Lung (tissue), 12 donors: ENCODE results near the gene DOK6. TPM values are rescaled to one million over a fixed set of nuclear protein-coding genes. Genes with fewer than 3 reads are reported as not detected.

Experiments used
- ATAC-seq: fragments of 200-7000 bp; cut with Tn5 transposase; one replicate; pipeline ENCODE4 v1.9.1; 2020; ENCODE audit warnings: moderate number of reproducible peaks; ENCODE audit not compliant: insufficient read depth, low FRiP score
- DNase-seq, 3 donors: peaks; one replicate each; pipeline ENCODE4 v3.0.0-alpha.2; 2013 to 2017
- H3K27ac ChIP-seq, 2 donors: one replicate each; pipeline ENCODE4 v1.5.1; 2013; ENCODE audit warnings: mild to moderate bottlenecking in 2 of 2, moderate library complexity in 2 of 2, control low read depth in 1 of 2, inconsistent platforms in 1 of 2, low read depth in 1 of 2, low read length in 1 of 2
- H3K27me3 ChIP-seq, 3 donors: one replicate each; pipeline ENCODE4 v1.5.1; 2013; ENCODE audit warnings: low read length in 2 of 3; ENCODE audit not compliant: control insufficient read depth in 3 of 3, insufficient read depth in 3 of 3
- H3K36me3 ChIP-seq, 4 donors: one replicate each; pipeline ENCODE4 v1.5.1; 2013; ENCODE audit warnings: low read length in 4 of 4, mild to moderate bottlenecking in 1 of 4, moderate library complexity in 1 of 4; ENCODE audit not compliant: control insufficient read depth in 4 of 4, insufficient read depth in 4 of 4
- H3K4me1 ChIP-seq, 5 donors: one replicate each; pipeline ENCODE4 v1.5.1; 2013; ENCODE audit warnings: low read length in 5 of 5, mild to moderate bottlenecking in 2 of 5, moderate library complexity in 1 of 5; ENCODE audit not compliant: control insufficient read depth in 5 of 5, insufficient read depth in 5 of 5
- H3K4me3 ChIP-seq: one replicate; pipeline ENCODE4 v1.5.1; 2013; ENCODE audit warnings: mild to moderate bottlenecking, control low read depth, moderate library complexity
- H3K9ac ChIP-seq, 2 donors: one replicate each; pipeline ENCODE4 v1.5.1; 2013; ENCODE audit warnings: low read length in 2 of 2, control low read depth in 1 of 2; ENCODE audit not compliant: insufficient read depth in 1 of 2
- H3K9me3 ChIP-seq, 4 donors: one replicate each; pipeline ENCODE4 v1.5.1; 2013; ENCODE audit warnings: low read length in 3 of 4, mild to moderate bottlenecking in 1 of 4, moderate library complexity in 1 of 4; ENCODE audit not compliant: control insufficient read depth in 4 of 4, insufficient read depth in 3 of 4
- WGBS, 2 donors: extraction: QIAGEN DNeasy Blood & Tissue Kit; methylation state at CpG; one replicate each; pipeline ENCODE4 v1.1.7; 2013; 5-methylcytosine and 5-hydroxymethylcytosine counted together
- polyA plus RNA-seq, 2 donors: library from polyadenylated mRNA; stranded (reverse); fragments of 200-250 nt; gene quantifications; one replicate each; pipeline ENCODE4 v1.2.1, GENCODE V29; 2013
- total RNA-seq, 2 donors: library from RNA; depleted of rRNA in 1 of 2; stranded (reverse); fragments of >200 nt in 1 of 2; gene quantifications; one replicate each; pipeline ENCODE4 v1.2.1, GENCODE V29; 2014 to 2021
- TF ChIP-seq, protein P1 (sequence below): IDR thresholded peaks from 2 replicates; pipeline ENCODE4 v1.5.1; 2012; ENCODE audit warnings: mild to moderate bottlenecking; ENCODE audit errors: control extremely low read depth, extremely low read depth
- donor health status: control.
- donor health status: control.
- donor health status: Bipolar disorder and iron deficiency.
- donor health status: healthy.
- donor health status: DM: yes; HTN: yes; CAD: no.

DOK6 gene
- total and polyA plus RNA-seq, 4 donors, result 0.61 to 21.3 (median 2.7) TPM

- Histone ChIP-seq H3K27me3 (no peaks in the 10 kb centered on the region), H3K9ac (no peak overlapping the region), H3K9me3 (peaks cover 0 to 2% (median 0%) of the 10 kb centered on the region in 4 donors), H3K36me3 (no peaks in the 10 kb centered on the region), H3K4me3 (no peak overlapping the region), H3K4me1 (peaks cover 0 to 30% (median 0%) of the 10 kb centered on the region in 5 donors), H3K27ac (no peak overlapping the region)
- WGBS, 2 donors, result 85 to 90% methylated on average over 6 of the region's 6 CpGs
- no peak for DNase-seq
- ATAC-seq, result no peak
- TF ChIP-seq, protein P1, sequence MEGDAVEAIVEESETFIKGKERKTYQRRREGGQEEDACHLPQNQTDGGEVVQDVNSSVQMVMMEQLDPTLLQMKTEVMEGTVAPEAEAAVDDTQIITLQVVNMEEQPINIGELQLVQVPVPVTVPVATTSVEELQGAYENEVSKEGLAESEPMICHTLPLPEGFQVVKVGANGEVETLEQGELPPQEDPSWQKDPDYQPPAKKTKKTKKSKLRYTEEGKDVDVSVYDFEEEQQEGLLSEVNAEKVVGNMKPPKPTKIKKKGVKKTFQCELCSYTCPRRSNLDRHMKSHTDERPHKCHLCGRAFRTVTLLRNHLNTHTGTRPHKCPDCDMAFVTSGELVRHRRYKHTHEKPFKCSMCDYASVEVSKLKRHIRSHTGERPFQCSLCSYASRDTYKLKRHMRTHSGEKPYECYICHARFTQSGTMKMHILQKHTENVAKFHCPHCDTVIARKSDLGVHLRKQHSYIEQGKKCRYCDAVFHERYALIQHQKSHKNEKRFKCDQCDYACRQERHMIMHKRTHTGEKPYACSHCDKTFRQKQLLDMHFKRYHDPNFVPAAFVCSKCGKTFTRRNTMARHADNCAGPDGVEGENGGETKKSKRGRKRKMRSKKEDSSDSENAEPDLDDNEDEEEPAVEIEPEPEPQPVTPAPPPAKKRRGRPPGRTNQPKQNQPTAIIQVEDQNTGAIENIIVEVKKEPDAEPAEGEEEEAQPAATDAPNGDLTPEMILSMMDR, result no peak
Observed at GRCh38 chr18:69755856-69756496, 355.3 kb downstream of the DOK6 start.

GRCh38 chr18:69757733-69758132 lies 357.0 kb downstream of the DOK6 start:
- Histone ChIP-seq H3K9me3 (peaks cover 0 to under 1% (median 0%) of the 10 kb centered on the region in 4 donors), H3K4me3 (no peak overlapping the region), H3K27ac (no peak overlapping the region), H3K9ac (no peak overlapping the region), H3K4me1 (peaks cover 0 to 24% (median 0%) of the 10 kb centered on the region in 5 donors), H3K27me3 (no peaks in the 10 kb centered on the region), H3K36me3 (no peaks in the 10 kb centered on the region)
- TF ChIP-seq, protein P1, result no peak
- 66 to 75% methylated on average over 6 of the region's 6 CpGs for WGBS, 2 donors
- ATAC-seq (no peak), DNase-seq (peak in 2 of 3 donors; percentile 11 to 18)

- H3K27me3 ChIP-seq, result no peaks in the 10 kb centered on the region
- H3K4me3 ChIP-seq, result no peak overlapping the region
- DNase-seq (no peak), ATAC-seq (no peak)
- no peaks in the 10 kb centered on the region for H3K9me3 ChIP-seq
- no peak overlapping the region for H3K9ac ChIP-seq
- no peak overlapping the region for H3K27ac ChIP-seq
- no peaks in the 10 kb centered on the region for H3K36me3 ChIP-seq
- TF ChIP-seq, protein P1, result no peak
- H3K4me1 ChIP-seq, result peaks cover 0 to 17% (median 0%) of the 10 kb centered on the region in 5 donors
Observed at GRCh38 chr18:69758458-69758857, 357.8 kb downstream of the DOK6 start.

- WGBS, 2 donors, result 67 to 80% methylated on average over 2 of the region's 2 CpGs
- peaks cover 0 to 14% (median 0%) of the 10 kb centered on the region in 5 donors for H3K4me1 ChIP-seq
- no peaks in the 10 kb centered on the region for H3K9me3 ChIP-seq
- H3K36me3 ChIP-seq, result no peaks in the 10 kb centered on the region
- no peaks in the 10 kb centered on the region for H3K27me3 ChIP-seq
- no peak overlapping the region for H3K27ac ChIP-seq
- H3K9ac ChIP-seq, result no peak overlapping the region
- TF ChIP-seq, protein P1, result no peak
- no peak for DNase-seq
- H3K4me3 ChIP-seq, result no peak overlapping the region
- ATAC-seq, result no peak
Observed at GRCh38 chr18:69759046-69759445, 358.4 kb downstream of the DOK6 start.
